ENCODE results near the gene GNG12.
A peak's percentile ranks its signal among the peaks of the same experiment; 100 is the strongest.

The GNG12 gene

DNA sequence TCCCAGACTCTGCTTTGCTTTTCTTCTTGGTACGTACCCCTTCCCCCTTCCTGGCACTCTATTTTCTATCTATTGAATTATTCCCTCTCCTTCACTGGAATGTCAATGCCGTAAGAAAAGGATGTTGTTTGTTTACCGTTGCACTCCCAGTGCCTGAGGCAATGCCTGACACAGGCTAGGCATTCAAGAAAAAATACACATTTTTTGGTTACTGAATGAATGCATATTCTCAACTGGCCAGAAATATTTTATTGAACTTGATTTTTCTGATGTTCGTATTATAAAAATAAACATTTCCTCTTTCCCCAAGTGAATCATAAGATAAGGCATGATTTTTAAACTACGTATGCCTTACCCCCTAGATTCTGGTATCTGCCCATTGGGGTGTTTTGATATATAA, 41.2 kb downstream of the GNG12 start:
- peak; percentile 66 for ATAC-seq

DNA sequence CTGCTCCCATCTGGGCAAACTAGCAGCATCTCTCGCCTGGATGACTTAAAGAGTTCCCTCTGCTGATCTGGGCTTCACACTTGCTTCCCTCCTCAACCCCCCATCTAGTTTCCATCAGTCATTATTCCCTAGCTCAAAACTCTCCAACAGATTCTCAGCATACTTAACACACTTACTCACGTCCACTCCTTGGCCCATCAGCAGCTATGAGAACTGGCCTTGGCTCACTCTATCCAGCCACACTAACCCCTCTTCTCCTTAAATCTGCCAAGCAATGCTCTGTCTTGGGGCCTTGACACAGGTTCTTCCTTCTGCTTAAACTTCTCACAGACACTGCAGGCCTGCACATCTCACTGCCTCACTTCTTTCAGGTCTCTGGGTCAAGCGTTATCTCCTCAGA, 41.6 kb downstream of the GNG12 start:
- no peak for TF ChIP-seq ZFP30 (CRISPR knock-in tag; IDR thresholded peaks at IDR 0.05)
- TF ChIP-seq TCF4 (CRISPR knock-in tag; IDR thresholded peaks at IDR 0.05; ENCODE audit: borderline replicate concordance): no peak
- TF ChIP-seq, protein P1, sequence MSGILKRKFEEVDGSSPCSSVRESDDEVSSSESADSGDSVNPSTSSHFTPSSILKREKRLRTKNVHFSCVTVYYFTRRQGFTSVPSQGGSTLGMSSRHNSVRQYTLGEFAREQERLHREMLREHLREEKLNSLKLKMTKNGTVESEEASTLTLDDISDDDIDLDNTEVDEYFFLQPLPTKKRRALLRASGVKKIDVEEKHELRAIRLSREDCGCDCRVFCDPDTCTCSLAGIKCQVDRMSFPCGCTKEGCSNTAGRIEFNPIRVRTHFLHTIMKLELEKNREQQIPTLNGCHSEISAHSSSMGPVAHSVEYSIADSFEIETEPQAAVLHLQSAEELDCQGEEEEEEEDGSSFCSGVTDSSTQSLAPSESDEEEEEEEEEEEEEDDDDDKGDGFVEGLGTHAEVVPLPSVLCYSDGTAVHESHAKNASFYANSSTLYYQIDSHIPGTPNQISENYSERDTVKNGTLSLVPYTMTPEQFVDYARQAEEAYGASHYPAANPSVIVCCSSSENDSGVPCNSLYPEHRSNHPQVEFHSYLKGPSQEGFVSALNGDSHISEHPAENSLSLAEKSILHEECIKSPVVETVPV (CRISPR knock-in tag; IDR thresholded peaks at IDR 0.05): no peak
- no peak for TF ChIP-seq OSR1 (CRISPR knock-in tag; IDR thresholded peaks at IDR 0.05)
- TF ChIP-seq ZFP3 (CRISPR knock-in tag; IDR thresholded peaks at IDR 0.05): no peak
- no peak for TF ChIP-seq ZNF70 (CRISPR knock-in tag; IDR thresholded peaks at IDR 0.05)
- TF ChIP-seq, protein P2, sequence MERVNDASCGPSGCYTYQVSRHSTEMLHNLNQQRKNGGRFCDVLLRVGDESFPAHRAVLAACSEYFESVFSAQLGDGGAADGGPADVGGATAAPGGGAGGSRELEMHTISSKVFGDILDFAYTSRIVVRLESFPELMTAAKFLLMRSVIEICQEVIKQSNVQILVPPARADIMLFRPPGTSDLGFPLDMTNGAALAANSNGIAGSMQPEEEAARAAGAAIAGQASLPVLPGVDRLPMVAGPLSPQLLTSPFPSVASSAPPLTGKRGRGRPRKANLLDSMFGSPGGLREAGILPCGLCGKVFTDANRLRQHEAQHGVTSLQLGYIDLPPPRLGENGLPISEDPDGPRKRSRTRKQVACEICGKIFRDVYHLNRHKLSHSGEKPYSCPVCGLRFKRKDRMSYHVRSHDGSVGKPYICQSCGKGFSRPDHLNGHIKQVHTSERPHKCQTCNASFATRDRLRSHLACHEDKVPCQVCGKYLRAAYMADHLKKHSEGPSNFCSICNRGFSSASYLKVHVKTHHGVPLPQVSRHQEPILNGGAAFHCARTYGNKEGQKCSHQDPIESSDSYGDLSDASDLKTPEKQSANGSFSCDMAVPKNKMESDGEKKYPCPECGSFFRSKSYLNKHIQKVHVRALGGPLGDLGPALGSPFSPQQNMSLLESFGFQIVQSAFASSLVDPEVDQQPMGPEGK (CRISPR knock-in tag; IDR thresholded peaks at IDR 0.05; ENCODE audit: borderline replicate concordance): no peak
- no peak for TF ChIP-seq SNAI2 (CRISPR knock-in tag; IDR thresholded peaks at IDR 0.05)
- TF ChIP-seq ZNF8 (CRISPR knock-in tag; IDR thresholded peaks at IDR 0.05): no peak
- TF ChIP-seq ISL1 (CRISPR knock-in tag; IDR thresholded peaks at IDR 0.05): no peak
- TF ChIP-seq ZNF565 (CRISPR knock-in tag; conservative IDR thresholded peaks at IDR 0.05; ENCODE audit: low read depth): no peak
- TF ChIP-seq ESRRG (CRISPR knock-in tag; IDR thresholded peaks at IDR 0.05): no peak
- TF ChIP-seq ZC3H10 (CRISPR knock-in tag; IDR thresholded peaks at IDR 0.05): no peak
- no peak for TF ChIP-seq RARB (CRISPR knock-in tag; IDR thresholded peaks at IDR 0.05)
- TF ChIP-seq, protein P3, sequence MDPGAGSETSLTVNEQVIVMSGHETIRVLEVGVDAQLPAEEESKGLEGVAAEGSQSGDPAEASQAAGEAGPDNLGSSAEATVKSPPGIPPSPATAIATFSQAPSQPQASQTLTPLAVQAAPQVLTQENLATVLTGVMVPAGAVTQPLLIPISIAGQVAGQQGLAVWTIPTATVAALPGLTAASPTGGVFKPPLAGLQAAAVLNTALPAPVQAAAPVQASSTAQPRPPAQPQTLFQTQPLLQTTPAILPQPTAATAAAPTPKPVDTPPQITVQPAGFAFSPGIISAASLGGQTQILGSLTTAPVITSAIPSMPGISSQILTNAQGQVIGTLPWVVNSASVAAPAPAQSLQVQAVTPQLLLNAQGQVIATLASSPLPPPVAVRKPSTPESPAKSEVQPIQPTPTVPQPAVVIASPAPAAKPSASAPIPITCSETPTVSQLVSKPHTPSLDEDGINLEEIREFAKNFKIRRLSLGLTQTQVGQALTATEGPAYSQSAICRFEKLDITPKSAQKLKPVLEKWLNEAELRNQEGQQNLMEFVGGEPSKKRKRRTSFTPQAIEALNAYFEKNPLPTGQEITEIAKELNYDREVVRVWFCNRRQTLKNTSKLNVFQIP (CRISPR knock-in tag; IDR thresholded peaks at IDR 0.05; ENCODE audit: borderline replicate concordance, low read depth): no peak
- no peak for TF ChIP-seq CSDC2 (CRISPR knock-in tag; IDR thresholded peaks at IDR 0.05)
- no peak for TF ChIP-seq GLIS3 (CRISPR knock-in tag; IDR thresholded peaks at IDR 0.05)
- ATAC-seq: peak; percentile 93

More for the DNA sequence above, 41.2 kb downstream of the GNG12 start:
- TF ChIP-seq ISL1 (CRISPR knock-in tag; IDR thresholded peaks at IDR 0.05) (0 out of 2 replicates have a peak, but pooled peaks have one; percentile 31), ZFP3 (CRISPR knock-in tag; IDR thresholded peaks at IDR 0.05) (no peak)

DNA sequence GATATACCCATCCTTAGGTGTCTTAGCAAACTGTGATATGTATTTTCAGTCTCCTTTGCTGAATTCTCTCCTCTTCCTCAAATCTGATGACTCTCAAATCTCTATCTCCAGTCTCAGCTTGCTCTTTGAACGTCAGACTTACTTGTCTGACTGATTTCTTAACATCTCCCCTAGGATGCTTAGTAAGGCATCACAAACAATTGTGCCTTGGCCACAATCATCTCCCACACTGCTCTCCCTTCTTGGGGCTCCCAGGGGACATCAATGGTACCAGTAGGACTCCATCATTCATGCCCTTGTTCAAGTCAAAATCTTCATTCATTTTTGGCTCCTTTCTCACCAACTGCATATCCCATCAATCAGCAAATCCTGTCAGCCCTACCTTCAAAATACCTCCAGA, 42.0 kb downstream of the GNG12 start:
- no peak for TF ChIP-seq BACH2 (CRISPR knock-in tag; IDR thresholded peaks at IDR 0.05; ENCODE audit: borderline replicate concordance)
- peak; percentile 7; the same call in 2 of the 3 replicates for ATAC-seq

DNA sequence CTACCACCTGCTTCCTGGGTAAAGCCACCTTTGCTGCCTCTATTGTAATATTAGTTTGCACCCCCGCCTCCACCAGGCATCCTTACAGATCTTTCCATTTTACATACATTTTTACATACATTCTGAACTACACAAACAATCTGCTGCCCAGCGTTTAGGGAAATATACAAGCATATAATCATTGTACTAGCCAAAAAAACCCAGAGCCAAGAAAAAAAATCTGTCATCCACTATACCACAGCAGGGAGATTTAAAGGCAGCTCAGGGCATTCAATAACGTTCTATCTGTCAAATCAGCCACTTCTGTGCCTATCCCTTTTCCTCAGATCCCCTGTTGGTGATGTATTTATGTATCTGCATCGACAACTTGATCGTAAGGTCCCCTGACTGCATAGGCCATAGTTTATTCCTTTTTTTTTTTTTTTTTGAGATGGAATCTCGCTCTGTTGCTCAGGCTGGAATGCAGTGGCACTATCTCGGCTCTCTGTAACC, 43.0 kb downstream of the GNG12 start:
- TF ChIP-seq ZFP30 (CRISPR knock-in tag; IDR thresholded peaks at IDR 0.05) (no peak), ZNF70 (CRISPR knock-in tag; IDR thresholded peaks at IDR 0.05) (no peak), PPARA (CRISPR knock-in tag; IDR thresholded peaks at IDR 0.05; ENCODE audit: borderline replicate concordance) (no peak), ZNF565 (CRISPR knock-in tag; conservative IDR thresholded peaks at IDR 0.05; ENCODE audit: low read depth) (no peak), RARB (CRISPR knock-in tag; IDR thresholded peaks at IDR 0.05) (no peak)
- TF ChIP-seq, protein P4, sequence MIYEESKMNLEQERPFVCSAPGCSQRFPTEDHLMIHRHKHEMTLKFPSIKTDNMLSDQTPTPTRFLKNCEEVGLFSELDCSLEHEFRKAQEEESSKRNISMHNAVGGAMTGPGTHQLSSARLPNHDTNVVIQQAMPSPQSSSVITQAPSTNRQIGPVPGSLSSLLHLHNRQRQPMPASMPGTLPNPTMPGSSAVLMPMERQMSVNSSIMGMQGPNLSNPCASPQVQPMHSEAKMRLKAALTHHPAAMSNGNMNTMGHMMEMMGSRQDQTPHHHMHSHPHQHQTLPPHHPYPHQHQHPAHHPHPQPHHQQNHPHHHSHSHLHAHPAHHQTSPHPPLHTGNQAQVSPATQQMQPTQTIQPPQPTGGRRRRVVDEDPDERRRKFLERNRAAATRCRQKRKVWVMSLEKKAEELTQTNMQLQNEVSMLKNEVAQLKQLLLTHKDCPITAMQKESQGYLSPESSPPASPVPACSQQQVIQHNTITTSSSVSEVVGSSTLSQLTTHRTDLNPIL (CRISPR knock-in tag; IDR thresholded peaks at IDR 0.05; ENCODE audit: low read depth): no peak
- TF ChIP-seq, protein P3 (CRISPR knock-in tag; IDR thresholded peaks at IDR 0.05; ENCODE audit: borderline replicate concordance, low read depth): no peak
- ATAC-seq: no peak
